HG03064 (cell line): ENCODE data around the gene RNASE11.
"Not testable (repeated sequence)": the region's sequence is repeated elsewhere in the genome, so short reads cannot be mapped to it uniquely, and the experiment has no call there.

ENCODE experiments used
- ATAC-seq: cut with Tn5 transposase; IDR thresholded peaks from one replicate; pipeline ENCODE4 v1.9.1; 2021; ENCODE audit warnings: low read depth; ENCODE audit not compliant: unreplicated experiment

RNASE11 gene

GRCh38 chr14:20583142-20583541 is 4.7 kb downstream of the RNASE11 start:
- ATAC-seq, result no peak

- ATAC-seq, result no peak
These were observed 7.6 kb downstream of the RNASE11 start for GRCh38 chr14:20580242-20580641.

DNA sequence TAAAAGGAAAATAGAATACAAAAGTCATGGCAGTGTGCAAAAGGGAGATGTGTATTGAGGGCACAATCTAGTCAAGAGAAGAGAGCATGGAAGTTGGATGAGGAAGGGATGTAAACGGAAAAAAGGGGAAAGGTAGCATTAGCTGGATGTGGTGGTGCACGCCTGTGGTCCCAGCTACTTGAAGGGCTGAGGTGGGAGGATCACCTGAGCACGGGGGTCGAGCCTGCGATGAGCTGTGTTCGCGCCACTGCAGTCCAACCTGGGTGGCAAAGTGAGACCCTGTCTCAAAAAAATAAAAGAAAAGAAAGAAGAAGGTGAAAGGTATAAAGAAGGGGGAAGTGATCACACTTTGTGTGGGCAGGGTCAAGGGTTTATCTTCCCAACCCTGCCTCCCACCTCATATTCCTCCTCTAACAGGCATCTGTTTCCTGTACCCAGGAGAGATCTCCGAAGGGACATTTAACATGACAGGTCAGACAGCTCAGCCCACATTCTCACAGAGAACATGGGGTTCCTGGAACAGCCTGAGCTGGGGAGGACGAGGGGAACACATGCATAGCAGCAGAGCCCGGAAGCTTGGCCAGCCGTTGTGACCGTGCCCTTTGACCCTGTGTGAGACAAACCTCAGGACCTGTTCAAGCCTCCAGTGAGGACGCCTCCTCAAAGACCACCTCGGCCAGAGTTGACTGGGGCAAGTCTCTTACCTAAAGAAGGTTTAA is 8.9 kb downstream of the RNASE11 start:
- no peak for ATAC-seq

DNA sequence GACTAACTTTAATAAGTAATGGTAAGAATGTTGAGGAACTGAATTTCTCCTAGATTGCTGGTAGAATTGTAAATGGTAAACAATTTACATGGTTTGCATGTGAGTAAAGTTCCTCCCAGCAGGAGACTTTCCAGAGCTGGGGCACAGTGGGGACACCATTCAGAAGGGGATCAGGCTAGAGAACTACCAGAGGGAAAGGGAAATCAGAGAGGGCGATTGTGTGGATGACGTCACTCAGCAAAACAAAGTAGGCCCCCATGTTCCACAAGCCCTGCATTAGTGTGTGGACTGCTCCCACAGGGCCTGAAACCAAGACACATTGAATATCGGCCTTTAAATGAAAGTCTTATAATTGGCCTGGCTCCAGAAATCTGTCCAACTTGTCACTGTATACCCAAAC is 9.5 kb downstream of the RNASE11 start:
- ATAC-seq, result no peak

DNA sequence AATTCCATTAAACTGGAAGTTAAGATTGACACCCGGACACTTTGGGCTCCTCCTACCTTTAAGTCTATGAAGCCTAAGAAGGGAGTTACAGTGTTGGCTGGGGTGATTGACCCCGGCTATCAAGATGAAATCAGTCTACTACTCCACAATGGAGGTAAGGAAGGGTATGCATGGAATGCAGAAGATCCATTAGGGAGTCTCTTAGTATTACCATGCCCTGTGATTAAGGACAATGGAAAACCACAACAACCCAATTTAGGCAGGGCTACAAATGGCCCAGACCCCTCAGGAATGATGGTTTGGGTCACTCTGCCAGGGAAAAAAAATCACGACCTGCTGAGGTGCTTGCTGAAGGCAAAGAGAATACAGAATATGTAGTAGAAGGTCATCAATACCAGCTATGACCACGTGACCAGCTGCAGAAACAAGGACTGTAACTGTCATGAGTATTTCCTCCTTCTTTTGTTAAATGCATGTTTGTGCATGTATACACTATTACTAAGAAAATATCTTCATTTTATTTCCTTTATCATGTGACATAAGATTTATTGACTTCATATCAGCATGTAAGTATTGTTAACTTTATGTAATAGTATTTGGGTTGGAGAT is 15.3 kb downstream of the RNASE11 start:
- not testable (repeated sequence) for ATAC-seq

GRCh38 chr14:20570720-20571119 is 17.1 kb downstream of the RNASE11 start:
- not testable (repeated sequence) for ATAC-seq

DNA sequence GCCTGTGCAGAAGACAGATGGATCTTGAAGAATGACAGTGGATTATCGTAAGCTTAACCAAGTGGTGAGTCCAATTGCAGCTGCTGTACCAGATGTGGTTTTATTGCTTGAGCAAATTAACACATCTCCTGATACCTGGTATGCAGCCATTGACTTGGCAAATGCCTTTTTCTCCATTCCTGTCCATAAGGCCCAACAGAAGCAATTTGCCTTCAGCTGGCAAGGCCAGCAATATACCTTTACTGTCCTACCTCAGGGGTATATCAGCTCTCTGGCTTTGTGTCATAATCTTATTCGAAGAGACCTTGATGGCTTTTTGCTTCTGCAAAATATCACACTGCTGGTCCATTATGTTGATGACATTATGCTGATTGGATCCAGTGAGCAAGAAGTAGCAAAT is 17.9 kb downstream of the RNASE11 start:
- ATAC-seq, result not testable (repeated sequence)

GRCh38 chr14:20569066-20569465 is 18.7 kb downstream of the RNASE11 start:
- ATAC-seq, result no peak

DNA sequence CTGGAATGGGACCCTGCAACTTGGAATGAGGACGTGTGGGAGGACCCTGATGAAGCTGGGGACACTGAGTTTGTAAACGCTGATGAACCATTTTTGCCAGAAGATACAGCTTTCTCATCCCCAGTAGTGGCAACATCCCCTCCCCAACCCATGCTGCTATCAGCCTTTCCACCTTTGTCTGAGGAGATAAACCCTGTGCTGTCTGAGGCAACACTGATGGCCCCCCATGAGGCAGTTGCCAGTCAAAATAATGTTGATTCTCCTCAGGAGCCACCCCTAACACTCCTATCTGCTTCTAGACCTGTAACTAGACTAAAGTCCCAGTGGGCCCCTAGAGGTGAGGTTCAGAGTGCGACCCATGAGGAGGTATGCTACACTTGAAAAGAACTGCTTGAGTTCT is 19.4 kb downstream of the RNASE11 start:
- no peak for ATAC-seq

GRCh38 chr14:20567199-20567598 is 20.6 kb downstream of the RNASE11 start:
- ATAC-seq, result not testable (repeated sequence)

DNA sequence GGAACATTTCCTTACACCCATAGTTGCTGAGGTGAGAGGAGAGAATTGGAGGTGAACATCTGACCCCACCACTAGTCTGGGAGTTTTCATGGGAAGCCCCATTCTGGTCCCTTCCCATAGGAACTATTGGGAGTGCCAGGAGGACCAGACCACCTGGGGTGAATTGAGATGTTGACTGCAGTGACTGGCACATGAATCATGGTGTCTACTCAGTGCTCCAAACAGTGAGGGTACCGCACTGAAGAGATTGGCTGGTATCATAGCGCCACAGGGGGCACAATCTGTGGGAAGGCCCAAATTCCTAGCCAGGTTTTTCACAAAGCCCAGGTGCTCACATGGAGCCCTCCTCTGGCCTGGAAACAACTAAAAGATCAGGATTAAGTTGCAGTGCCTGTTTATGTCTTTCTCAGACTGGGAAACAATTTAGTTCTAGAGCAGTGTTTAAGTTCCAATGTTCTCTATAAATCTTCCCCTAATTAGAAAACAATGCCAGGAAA is 23.3 kb downstream of the RNASE11 start:
- ATAC-seq, result no peak

- ATAC-seq, result no peak
These were observed 23.8 kb downstream of the RNASE11 start for GRCh38 chr14:20563971-20564370.

DNA sequence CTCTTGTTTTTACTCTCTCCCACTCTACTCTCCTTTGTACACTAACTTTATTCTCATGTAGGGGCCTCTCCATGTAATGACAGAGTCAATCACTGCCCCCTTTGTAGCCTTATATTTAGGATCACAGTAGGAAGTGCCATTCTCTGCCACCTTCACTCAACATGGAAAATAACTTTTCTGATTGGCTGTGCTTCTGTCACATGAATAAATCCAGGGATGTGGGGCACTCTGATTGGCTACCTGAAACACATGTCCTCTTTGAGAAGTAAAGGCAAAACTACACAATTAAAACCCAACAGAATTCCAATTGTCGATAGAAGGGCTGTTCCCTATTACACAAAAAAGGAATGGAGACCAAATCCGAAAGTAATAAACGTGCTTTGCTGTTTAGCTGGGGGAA is 26.8 kb downstream of the RNASE11 start, which contains the start of gene RNASE9:
TSS of gene RNASE9 (minus strand) at position 87 of the 400 bp plus-strand sequence.
- no peak for ATAC-seq

- ATAC-seq, result no peak
These were observed 28.3 kb downstream of the RNASE11 start for GRCh38 chr14:20559461-20559904.

DNA sequence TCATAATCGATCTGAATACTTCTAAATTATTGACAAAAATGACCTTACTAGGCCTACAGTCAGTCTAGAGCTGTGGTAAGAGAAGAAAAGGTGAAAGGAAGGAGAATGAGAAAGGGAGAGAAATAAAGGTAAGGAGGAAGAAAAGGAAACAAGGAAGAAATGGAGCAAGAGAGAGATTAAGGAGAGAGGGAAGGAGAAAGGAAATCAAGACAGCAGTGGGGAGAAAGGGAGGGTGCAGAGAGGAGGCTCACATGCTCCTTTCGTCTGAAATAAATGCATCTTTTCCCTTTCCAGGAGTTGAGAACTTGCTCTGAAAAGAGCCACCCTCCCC is 30.6 kb downstream of the RNASE11 start:
- no peak for ATAC-seq

DNA sequence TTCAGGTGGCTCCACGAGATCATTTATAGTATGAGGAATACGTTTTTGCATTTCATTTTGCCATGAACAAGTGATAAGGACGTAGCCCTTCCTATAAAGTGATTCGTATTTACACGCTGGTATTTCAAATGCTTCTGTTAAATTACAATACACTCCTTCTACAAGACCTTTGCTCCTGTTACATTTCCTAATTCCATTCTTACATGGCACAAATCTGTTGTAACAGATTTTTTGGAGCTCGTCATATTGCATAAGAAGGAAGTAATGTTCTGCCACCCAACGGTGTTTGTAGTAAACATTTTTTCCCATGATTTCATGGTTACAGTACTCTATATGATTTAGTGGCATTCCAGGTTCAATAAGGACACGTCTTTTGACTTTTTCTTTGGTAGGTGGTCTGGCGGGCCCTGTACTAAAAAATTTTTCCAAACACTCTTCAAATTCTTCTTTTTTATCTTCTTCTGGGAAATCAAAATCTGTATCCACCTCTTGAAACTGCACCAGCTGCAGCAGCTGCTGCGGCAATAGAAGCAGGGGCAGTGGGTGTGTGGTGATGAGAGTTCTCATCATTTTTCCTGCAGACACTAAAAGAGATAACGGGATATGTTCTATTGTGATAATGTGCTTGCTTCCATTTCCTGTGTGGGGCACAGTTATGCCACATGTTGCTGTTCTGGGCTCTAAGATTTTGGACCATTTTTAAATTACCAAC is 31.1 kb downstream of the RNASE11 start:
- no peak for ATAC-seq

- ATAC-seq, result no peak
These were observed 32.0 kb downstream of the RNASE11 start for GRCh38 chr14:20555845-20556244.

DNA sequence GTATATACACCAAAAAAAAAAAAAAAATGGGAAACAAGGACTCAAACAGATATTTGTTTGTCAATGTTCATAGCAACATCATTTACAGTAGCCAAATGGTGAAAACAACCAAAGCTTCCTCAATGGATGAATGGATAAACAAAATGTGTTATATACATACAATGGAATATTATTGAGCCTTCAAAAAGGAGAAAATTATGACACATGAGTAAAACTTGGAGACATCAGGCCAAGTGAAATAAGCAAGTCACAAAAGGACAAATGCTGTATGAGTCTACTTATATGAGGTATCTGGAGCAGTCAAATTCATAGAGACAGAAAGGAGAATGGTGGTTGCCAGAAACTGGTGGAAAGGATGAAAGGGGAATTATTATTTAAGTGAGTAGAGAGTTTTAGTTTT is 34.8 kb downstream of the RNASE11 start:
- ATAC-seq, result no peak

- no peak for ATAC-seq
These were observed 36.2 kb downstream of the RNASE11 start for GRCh38 chr14:20551606-20552005.

GRCh38 chr14:20550926-20551325 is 36.9 kb downstream of the RNASE11 start:
- no peak for ATAC-seq

DNA sequence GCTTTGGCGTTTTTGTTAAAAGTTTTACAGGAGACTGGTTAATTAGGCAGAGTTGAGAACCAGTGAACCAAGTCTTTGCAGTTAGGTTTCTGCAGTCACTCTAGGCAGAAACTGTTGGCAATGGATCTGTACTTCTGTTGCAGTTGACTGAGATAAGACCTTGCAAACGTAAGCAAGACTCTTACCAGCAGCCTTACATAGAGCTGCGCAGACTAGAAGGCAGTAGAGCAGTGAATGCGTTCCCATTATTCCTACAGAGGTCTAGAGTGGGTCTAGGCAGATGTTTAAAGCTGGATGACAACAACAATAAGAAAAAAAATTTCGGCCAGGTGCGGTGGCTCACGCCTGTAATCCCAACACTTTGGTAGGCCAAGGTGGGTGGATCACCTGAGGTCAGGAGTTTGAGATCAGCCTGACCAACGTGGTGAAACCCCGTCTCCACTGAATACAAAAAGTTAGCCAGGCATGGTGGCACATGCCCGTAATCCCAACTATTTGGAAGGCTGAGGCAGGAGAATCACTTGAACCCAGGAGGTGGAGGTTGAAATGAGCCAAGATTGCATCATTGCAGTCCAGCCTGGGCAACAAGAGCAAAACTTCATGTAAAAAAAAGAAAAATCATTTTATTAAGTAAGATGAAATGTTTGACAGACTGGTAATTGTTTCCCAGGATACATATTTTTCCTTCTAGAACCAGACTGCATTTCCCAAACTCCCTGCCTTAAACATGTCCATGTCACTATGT is 39.2 kb downstream of the RNASE11 start:
- no peak for ATAC-seq
